ENCODE data around the gene ANKRD33B. TPM values are rescaled to one million over a fixed set of nuclear protein-coding genes. Genes with fewer than 3 reads are reported as not detected.
A peak's percentile ranks its signal among the peaks of the same experiment; 100 is the strongest.

ANKRD33B gene
- total RNA-seq, 1 donor from 2014 or later: 0.83 TPM

DNA sequence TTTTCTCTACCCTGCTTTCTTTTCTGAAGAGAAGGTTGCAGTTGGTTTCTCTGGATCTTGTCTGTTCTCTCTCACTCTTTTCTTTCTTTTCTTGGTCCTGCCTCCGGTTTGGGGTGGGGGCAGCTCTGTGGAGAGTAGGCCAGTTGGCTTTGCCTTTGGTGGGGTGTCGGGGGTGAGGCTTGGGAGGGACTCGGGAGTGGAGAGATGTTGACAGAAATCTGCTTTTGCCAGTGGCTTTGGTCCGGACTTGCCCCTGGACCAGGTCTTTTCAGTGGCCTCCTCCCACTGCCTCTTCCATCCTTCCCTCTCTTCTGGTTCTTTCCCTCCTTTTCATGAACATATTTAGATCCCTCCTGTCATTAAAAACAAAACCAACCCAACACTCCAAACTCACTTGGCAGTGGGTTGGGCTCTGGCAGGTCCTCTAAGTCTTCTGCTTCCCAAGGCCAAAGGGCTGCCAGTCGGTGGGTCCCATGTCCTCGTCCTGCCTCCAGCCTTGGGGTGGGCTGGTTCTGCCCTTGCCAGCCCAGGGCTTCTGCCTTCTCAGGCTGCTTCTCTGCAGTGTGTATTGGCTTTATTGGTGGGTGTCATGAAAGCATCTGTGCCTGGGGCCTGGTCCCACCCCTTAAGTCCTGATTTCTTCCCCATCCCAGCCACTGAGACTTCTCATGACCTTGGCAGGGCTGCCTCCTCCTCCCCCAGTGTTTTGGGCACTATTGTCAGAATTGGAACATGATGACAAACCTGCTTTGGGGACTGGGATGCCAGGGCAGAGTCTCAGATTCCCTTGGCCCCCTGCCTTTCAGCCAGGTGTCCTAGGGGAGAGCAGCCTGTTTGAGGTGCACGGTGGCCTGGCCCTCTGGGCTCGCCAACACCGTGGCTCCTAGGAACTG lies 16.9 kb downstream of the ANKRD33B start:
- Mint-ChIP-seq H3K4me3 (ENCODE audit: unreplicated experiment) (no peak overlapping the region), H3K4me1 (ENCODE audit: unreplicated experiment) (peaks cover 16% of the 10 kb centered on the region), H3K27me3 (ENCODE audit: unreplicated experiment) (no peaks in the 10 kb centered on the region)

GRCh38 chr5:10581424-10581748 lies 17.5 kb downstream of the ANKRD33B start:
- H3K36me3 Mint-ChIP-seq (ENCODE audit: unreplicated experiment): no peaks in the 10 kb centered on the region
- peaks cover 16% of the 10 kb centered on the region for H3K4me1 Mint-ChIP-seq (ENCODE audit: unreplicated experiment)
- H3K9me3 Mint-ChIP-seq (ENCODE audit: unreplicated experiment): no peaks in the 10 kb centered on the region
- H3K27me3 Mint-ChIP-seq (ENCODE audit: unreplicated experiment): no peaks in the 10 kb centered on the region
- TF ChIP-seq, protein P1, sequence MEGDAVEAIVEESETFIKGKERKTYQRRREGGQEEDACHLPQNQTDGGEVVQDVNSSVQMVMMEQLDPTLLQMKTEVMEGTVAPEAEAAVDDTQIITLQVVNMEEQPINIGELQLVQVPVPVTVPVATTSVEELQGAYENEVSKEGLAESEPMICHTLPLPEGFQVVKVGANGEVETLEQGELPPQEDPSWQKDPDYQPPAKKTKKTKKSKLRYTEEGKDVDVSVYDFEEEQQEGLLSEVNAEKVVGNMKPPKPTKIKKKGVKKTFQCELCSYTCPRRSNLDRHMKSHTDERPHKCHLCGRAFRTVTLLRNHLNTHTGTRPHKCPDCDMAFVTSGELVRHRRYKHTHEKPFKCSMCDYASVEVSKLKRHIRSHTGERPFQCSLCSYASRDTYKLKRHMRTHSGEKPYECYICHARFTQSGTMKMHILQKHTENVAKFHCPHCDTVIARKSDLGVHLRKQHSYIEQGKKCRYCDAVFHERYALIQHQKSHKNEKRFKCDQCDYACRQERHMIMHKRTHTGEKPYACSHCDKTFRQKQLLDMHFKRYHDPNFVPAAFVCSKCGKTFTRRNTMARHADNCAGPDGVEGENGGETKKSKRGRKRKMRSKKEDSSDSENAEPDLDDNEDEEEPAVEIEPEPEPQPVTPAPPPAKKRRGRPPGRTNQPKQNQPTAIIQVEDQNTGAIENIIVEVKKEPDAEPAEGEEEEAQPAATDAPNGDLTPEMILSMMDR (IDR thresholded peaks at IDR 0.05): no peak
- H3K4me3 Mint-ChIP-seq (ENCODE audit: unreplicated experiment): no peak overlapping the region
- no peak for DNase-seq (ENCODE audit: extremely low spot score, unreplicated experiment)
- no peak overlapping the region for H3K27ac Mint-ChIP-seq (ENCODE audit: unreplicated experiment)

More for the DNA sequence above, 16.9 kb downstream of the ANKRD33B start:
- H3K36me3 Mint-ChIP-seq (ENCODE audit: unreplicated experiment): no peaks in the 10 kb centered on the region
- no peaks in the 10 kb centered on the region for H3K9me3 Mint-ChIP-seq (ENCODE audit: unreplicated experiment)
- peak; percentile 66 for DNase-seq (ENCODE audit: extremely low spot score, unreplicated experiment)
- H3K27ac Mint-ChIP-seq (ENCODE audit: unreplicated experiment): no peak overlapping the region
- TF ChIP-seq, protein P1 (IDR thresholded peaks at IDR 0.05): no peak

GRCh38 chr5:10581867-10582511 lies 18.1 kb downstream of the ANKRD33B start:
- no peaks in the 10 kb centered on the region for H3K9me3 Mint-ChIP-seq (ENCODE audit: unreplicated experiment)
- H3K4me3 Mint-ChIP-seq (ENCODE audit: unreplicated experiment): no peak overlapping the region
- TF ChIP-seq, protein P1 (IDR thresholded peaks at IDR 0.05): no peak
- H3K27ac Mint-ChIP-seq (ENCODE audit: unreplicated experiment): no peak overlapping the region
- no peaks in the 10 kb centered on the region for H3K36me3 Mint-ChIP-seq (ENCODE audit: unreplicated experiment)
- H3K4me1 Mint-ChIP-seq (ENCODE audit: unreplicated experiment): peaks cover 16% of the 10 kb centered on the region
- no peaks in the 10 kb centered on the region for H3K27me3 Mint-ChIP-seq (ENCODE audit: unreplicated experiment)
- peak; percentile 34 for DNase-seq (ENCODE audit: extremely low spot score, unreplicated experiment)

DNA sequence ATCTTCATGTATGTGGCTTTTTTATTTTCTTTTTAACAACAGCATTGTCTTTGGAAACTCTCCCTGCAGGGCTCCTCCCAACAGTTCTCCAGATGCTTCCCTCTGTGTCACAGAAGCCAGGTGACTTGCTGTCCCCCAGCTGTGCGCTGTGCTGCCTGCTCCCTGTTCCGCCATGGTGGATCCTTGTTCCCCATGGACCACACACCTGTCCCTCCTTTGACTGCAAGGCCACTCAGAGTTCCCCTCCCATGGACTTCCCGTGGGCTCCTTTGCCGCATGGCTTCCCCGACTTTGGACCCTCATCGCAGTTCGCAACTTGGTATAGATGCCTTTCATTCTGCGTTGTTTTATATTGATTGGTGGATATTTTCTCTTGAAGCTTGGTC lies 18.6 kb downstream of the ANKRD33B start:
- H3K27me3 Mint-ChIP-seq (ENCODE audit: unreplicated experiment): no peaks in the 10 kb centered on the region
- no peaks in the 10 kb centered on the region for H3K9me3 Mint-ChIP-seq (ENCODE audit: unreplicated experiment)

More for the DNA sequence above, 18.6 kb downstream of the ANKRD33B start:
- H3K27ac Mint-ChIP-seq (ENCODE audit: unreplicated experiment): no peak overlapping the region
- H3K4me1 Mint-ChIP-seq (ENCODE audit: unreplicated experiment): peaks cover 14% of the 10 kb centered on the region
- no peaks in the 10 kb centered on the region for H3K36me3 Mint-ChIP-seq (ENCODE audit: unreplicated experiment)
- no peak overlapping the region for H3K4me3 Mint-ChIP-seq (ENCODE audit: unreplicated experiment)
- TF ChIP-seq, protein P1 (IDR thresholded peaks at IDR 0.05): no peak
- DNase-seq (ENCODE audit: extremely low spot score, unreplicated experiment): peak; percentile 60

Data from osteocyte (in vitro differentiated cells).